Astrocyte (in vitro differentiated cells and primary cell): ENCODE measurements around the gene LYST.

Source experiments
- EZH2 ChIP-seq: IDR thresholded peaks from 2 replicates; pipeline ENCODE4 v1.6.1; 2012; ENCODE audit warnings: mild to moderate bottlenecking, low read length, inconsistent platforms; ENCODE audit not compliant: insufficient read depth
- TF ChIP-seq, protein P1 (sequence below): IDR thresholded peaks from 2 replicates; pipeline ENCODE4 v1.5.1; 2011; ENCODE audit warnings: low read depth, mild to moderate bottlenecking, inconsistent platforms, low read length, moderate library complexity; ENCODE audit not compliant: insufficient read depth

DNA sequence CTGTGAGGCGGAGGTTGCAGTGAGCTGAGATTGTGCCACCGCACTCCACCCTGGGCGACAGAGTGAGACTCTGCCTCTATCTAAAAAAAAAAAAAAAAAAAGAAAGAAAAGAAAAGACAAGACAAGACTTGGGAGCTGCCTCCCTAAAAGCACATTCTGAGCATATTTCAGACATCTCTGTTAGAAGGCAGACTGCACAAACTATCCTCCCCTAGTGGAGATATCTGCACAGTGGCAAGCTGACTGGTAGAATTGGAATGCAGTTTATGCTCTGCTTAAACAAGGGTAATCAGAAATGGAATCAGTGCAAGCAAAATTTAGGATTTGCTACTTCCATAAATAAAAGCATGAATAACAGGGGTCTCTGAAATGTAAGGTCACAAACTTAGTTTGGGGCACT lies 248.9 kb downstream of the LYST start:
- no peak for TF ChIP-seq EZH2
- TF ChIP-seq, protein P1, sequence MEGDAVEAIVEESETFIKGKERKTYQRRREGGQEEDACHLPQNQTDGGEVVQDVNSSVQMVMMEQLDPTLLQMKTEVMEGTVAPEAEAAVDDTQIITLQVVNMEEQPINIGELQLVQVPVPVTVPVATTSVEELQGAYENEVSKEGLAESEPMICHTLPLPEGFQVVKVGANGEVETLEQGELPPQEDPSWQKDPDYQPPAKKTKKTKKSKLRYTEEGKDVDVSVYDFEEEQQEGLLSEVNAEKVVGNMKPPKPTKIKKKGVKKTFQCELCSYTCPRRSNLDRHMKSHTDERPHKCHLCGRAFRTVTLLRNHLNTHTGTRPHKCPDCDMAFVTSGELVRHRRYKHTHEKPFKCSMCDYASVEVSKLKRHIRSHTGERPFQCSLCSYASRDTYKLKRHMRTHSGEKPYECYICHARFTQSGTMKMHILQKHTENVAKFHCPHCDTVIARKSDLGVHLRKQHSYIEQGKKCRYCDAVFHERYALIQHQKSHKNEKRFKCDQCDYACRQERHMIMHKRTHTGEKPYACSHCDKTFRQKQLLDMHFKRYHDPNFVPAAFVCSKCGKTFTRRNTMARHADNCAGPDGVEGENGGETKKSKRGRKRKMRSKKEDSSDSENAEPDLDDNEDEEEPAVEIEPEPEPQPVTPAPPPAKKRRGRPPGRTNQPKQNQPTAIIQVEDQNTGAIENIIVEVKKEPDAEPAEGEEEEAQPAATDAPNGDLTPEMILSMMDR, result peak; percentile 37
